Measurements from ENCODE around the gene TTC3.
"Not testable (repeated sequence)": the region's sequence is repeated elsewhere in the genome, so short reads cannot be mapped to it uniquely, and the experiment has no call there.

Gene TTC3

DNA sequence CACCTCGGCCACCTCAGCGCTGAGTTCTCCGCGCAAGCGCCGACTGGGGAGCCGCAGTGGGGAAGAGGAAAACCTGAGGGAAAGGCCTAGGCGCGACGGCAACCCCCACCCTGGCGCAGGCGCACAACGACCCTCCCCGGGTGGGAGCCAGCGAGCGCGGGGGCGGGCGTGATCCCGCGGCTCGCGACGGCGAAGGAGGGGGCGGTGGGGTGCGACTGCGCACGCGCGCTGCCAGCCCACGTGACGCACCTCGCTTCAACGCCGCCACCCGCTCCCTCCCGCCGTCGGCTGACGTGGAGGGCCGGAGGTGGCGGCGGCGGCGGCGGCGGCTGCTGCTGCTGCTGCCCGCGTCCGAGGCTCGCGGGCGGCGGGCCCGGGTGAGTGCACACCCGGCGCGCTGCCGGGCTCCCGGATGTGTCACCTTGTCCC, at the start of gene TTC3, which contains the start of gene PIGP:
TSS of gene TTC3 (plus strand) at position 267 of the 429 bp plus-strand sequence. CDS start 14,004 bp downstream, outside the sequence.
TSS of gene PIGP (minus strand) at position 84 of the 429 bp plus-strand sequence. CDS start 556 bp downstream, outside the sequence.
- DNase-seq (ENCODE audit: low read depth), result peak; percentile 98

GRCh38 chr21:37026499-37026898, 46.6 kb upstream of the TTC3 start:
- DNase-seq (ENCODE audit: low read depth), result no peak

DNA sequence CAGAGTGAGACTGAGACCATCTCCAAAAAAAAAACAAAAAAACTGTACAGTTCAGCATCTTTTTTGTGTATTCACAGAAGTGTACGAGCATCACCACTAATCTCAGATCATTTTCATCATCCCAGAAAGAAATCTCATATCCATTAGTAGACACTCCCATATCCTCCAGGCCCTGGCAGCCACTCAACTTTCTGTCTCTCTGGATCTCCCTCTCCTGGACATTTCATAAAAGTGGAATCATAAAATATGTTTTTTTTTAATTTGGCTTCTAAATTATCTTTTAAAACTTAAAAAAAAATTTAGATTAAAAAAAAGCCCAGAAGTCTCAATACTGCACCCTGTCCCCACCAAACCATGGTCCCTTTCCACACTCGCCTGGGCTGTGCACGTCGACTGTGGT, 44.5 kb upstream of the TTC3 start:
- DNase-seq (ENCODE audit: low read depth), result no peak

GRCh38 chr21:37030864-37031263, 42.2 kb upstream of the TTC3 start:
- no peak for DNase-seq (ENCODE audit: low read depth)

DNA sequence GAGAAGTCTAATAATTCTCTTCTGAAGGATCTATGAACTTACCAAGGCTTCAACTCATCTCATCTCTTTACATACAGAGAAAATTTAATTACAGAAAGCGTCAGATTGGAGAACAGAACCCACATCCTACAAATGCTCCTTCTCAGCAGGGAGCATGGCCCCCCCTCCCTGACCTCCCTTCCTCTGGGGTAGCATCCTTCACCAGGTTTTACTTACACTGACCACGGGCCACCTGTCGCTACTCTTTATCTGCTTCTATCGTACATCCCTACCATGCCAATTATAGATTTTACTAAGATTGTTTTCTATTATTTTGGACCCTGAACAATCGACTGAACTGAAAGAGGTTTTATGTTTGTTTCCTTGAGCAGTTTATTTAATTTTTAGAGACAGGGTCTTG, 40.8 kb upstream of the TTC3 start:
- DNase-seq (ENCODE audit: low read depth), result no peak

- DNase-seq (ENCODE audit: low read depth), result no peak
These were observed 40.1 kb upstream of the TTC3 start for GRCh38 chr21:37032877-37033471.

DNA sequence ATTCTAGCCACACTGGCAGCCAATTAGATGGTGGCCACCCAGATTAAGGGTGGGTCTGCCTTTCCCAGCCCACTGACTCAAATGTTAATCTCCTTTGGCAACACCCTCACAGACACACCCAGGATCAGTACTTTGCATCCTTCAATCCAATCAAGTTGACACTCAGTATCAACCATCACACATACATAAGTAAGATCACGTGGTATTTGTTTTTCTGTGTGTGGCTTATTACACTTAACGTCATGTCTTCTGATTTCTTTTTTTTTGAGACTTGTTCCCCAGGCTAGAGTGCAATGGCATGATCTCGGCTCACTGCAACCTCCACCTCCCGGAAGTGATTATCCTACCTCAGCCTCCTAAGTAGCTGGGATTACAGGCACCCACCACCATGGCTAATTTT, 38.7 kb upstream of the TTC3 start:
- DNase-seq (ENCODE audit: low read depth), result not testable (repeated sequence)

DNA sequence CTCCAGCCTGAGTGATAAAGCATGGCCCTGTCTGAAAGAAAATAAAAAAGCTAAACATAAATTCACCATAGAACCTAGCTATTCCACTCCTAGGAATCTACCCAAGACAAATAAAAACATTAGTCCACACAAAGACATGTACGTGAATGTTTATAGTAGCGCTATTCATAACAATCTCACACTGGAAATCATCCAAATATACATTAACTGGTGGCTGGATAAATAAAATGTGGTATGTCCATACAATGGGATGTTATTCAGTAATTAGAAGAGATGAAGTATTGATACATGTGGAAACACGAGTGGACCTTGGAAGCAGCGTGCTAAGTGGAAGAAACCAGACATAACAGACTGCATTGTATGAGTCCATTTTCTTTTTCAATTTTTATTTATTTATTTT, 36.9 kb upstream of the TTC3 start:
- DNase-seq (ENCODE audit: low read depth), result no peak

DNA sequence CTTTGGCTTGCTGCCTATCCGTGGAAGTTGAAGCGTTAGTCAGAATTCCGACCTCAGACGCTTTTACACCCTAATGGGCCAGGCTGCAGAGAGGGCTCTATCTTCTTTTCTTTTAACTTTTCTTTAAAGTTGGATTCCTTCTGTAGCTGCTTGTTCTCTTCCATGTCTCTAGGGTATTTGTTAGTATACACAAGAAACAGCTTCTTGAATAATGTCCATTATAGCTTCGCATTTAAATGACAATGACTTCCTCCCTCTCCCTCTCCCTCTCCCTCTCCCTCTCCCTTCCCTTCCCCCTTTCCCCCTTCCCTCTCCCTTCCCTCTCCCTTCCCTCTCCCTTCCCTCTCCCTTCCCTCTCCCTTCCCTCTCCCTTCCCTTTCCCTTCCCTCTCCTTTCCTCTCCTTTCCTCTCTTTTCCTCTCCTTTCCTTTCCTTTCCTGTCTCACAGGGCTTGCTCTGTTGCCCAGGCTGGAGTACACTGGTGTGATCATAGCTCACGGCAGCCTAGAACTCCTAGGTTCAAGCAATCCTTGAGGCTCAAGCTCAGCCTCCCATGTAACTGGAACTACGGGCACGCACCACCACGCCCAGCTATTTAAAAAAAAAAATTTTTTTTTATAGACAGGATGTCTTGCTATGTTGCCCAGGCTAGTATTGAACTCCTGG, 33.5 kb upstream of the TTC3 start:
- no peak for DNase-seq (ENCODE audit: low read depth)

DNA sequence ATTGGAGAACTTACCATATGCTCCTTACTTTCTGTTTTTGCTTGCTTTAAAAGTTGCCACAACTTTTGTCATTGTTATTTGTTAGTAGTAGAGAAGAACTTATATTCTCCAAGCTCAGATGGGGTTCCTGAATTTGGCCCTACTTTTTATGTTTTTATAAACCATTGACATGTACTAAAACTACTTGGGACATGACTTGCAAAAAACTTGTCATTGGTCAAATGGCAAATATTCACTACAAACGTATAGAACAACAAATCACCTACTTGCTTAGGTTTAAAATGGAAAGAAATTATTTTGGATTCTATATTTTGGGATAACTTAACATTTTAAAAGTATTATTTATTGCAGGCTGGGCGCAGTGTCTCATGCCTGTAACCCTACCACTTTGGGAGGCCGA, 32.8 kb upstream of the TTC3 start:
- DNase-seq (ENCODE audit: low read depth), result no peak

GRCh38 chr21:37041706-37042271, 31.3 kb upstream of the TTC3 start:
- no peak for DNase-seq (ENCODE audit: low read depth)

- DNase-seq (ENCODE audit: low read depth), result no peak
These were observed 29.2 kb upstream of the TTC3 start for GRCh38 chr21:37043818-37044217.

GRCh38 chr21:37044643-37045042, 28.4 kb upstream of the TTC3 start:
- no peak for DNase-seq (ENCODE audit: low read depth)

- DNase-seq (ENCODE audit: low read depth), result no peak
These were observed 27.9 kb upstream of the TTC3 start for GRCh38 chr21:37045149-37045548.

DNA sequence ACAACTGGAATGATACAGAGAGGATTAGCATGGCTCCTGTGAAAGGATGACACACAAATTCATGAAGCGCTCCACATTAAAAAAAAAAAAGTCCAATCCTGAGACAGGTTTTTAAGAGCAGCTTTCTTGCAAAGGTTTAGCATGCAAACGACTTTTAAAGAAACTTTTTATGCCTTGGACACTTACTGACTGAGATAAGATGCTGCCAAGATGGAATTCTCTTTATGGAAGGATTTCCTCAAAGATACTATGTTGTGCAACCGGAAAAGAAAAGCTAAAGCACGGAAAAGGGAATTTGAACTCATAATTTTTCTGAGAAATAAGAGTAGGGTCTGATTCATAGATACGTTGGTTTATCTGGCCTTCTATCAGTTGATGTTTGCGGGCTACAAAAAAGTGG, 27.5 kb upstream of the TTC3 start:
- no peak for DNase-seq (ENCODE audit: low read depth)

- DNase-seq (ENCODE audit: low read depth), result no peak
These were observed 26.0 kb upstream of the TTC3 start for GRCh38 chr21:37047079-37047478.

- not testable (repeated sequence) for DNase-seq (ENCODE audit: low read depth)
These were observed 23.3 kb upstream of the TTC3 start for GRCh38 chr21:37049741-37050140.

- no peak for DNase-seq (ENCODE audit: low read depth)
These were observed 17.7 kb upstream of the TTC3 start for GRCh38 chr21:37055271-37055855.

- DNase-seq (ENCODE audit: low read depth), result no peak
These were observed 15.4 kb upstream of the TTC3 start for GRCh38 chr21:37057614-37058013.

DNA sequence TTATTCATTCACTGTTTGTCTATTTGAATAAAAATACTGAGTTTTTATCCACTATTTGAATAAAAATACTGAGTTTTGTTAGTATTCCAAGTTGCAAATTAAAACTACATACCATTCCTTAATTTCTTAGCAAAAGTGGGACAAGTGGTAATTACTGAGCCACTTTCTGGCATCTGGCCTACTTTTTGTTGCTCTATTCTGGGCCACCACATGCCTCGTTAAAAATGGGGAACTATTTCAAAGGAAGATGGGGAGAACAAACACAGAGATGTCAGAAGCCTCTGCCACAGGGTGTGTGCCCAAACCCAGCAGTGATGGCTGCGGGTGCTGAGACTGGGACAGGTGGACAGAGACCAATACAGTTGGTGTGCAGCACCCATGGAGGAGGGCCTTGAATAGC, 14.8 kb upstream of the TTC3 start:
- DNase-seq (ENCODE audit: low read depth), result no peak

GRCh38 chr21:37059181-37059580, 13.9 kb upstream of the TTC3 start:
- DNase-seq (ENCODE audit: low read depth), result no peak

DNA sequence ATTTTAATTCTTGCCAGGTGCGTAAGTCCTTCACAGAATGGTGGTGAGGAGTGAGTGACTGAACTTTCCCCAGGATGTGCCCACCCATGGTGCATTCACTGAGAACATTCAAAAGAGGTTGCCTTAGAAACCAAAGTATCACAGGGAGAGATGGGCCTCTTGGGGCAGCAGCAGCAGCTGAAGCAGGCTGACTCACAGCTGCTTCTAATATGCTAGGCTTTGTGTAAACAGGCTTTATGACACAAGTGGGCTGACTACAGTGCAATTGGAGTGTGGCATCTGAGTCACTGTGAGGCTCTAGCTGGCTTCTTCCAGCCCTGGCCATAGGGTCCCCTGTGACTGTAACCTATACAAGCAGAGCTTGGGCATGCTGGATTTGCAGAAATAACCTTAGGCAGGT, 12.8 kb upstream of the TTC3 start:
- DNase-seq (ENCODE audit: low read depth), result no peak

GRCh38 chr21:37061926-37062592, 11.0 kb upstream of the TTC3 start:
- DNase-seq (ENCODE audit: low read depth), result no peak

Measured in stimulated activated CD8-positive, alpha-beta memory T cell treated with anti-CD3 and anti-CD28 coated beads, Interleukin-4, amount 100 ng/mL, for 24 hours (primary cell).